Stimulated activated naive CD8-positive, alpha-beta T cell treated with anti-CD3 and anti-CD28 coated beads, Interleukin-15, Interleukin-2, amounts not matched to agents 100 ng/mL and 50 ng/mL, for 24 hours (primary cell): ENCODE measurements around the gene IL7R.

Experiments
- H3K27ac Mint-ChIP-seq: one replicate; pipeline ENCODE4 v1.8.0; 2021; ENCODE audit warnings: mild to moderate bottlenecking, mixed read lengths
- H3K27me3 Mint-ChIP-seq: one replicate; pipeline ENCODE4 v1.8.0; 2021; ENCODE audit warnings: mixed read lengths
- H3K36me3 Mint-ChIP-seq: one replicate; pipeline ENCODE4 v1.8.0; 2021; ENCODE audit warnings: low read depth, mixed read lengths
- H3K4me1 Mint-ChIP-seq: one replicate; pipeline ENCODE4 v1.8.0; 2021; ENCODE audit warnings: low read depth, mixed read lengths
- H3K4me3 Mint-ChIP-seq: one replicate; pipeline ENCODE4 v1.8.0; 2021; ENCODE audit warnings: mild to moderate bottlenecking, mixed read lengths
- H3K9me3 Mint-ChIP-seq: one replicate; pipeline ENCODE4 v1.8.0; 2021; ENCODE audit warnings: mixed read lengths

IL7R gene

GRCh38 chr5:35926389-35927051 is 69.8 kb downstream of the IL7R start:
- Mint-ChIP-seq H3K4me1 (peaks cover 48% of the 10 kb centered on the region), H3K9me3 (no peaks in the 10 kb centered on the region), H3K27me3 (peaks cover 5% of the 10 kb centered on the region), H3K4me3 (peak overlapping the region; percentile 60), H3K27ac (peak overlapping the region; percentile 50), H3K36me3 (no peaks in the 10 kb centered on the region)
